HEK293 (cell line): Measurements from ENCODE around the gene JCAD.

ENCODE experiments used
- GLI4 ChIP-seq: fragments of 450-650 bp; formaldehyde crosslinking; IDR thresholded peaks from 2 replicates; pipeline ENCODE4 v1.5.1; 2016; ENCODE audit warnings: missing biosample characterization, missing genetic modification characterization
- KLF9 ChIP-seq: fragments of 450-650 bp; formaldehyde crosslinking; IDR thresholded peaks from 2 replicates; pipeline ENCODE4 v1.5.1; 2016; ENCODE audit warnings: missing biosample characterization, missing genetic modification characterization, low read depth
- MZF1 ChIP-seq: fragments of 450-650 bp; formaldehyde crosslinking; IDR thresholded peaks from 2 replicates; pipeline ENCODE4 v1.5.1; 2017; ENCODE audit warnings: missing biosample characterization, missing genetic modification characterization, borderline replicate concordance
- TCF7L2 ChIP-seq: IDR thresholded peaks from 2 replicates; pipeline ENCODE4 v1.6.1; 2011; ENCODE audit warnings: low read depth, mild to moderate bottlenecking, inconsistent platforms, low read length, moderate library complexity, borderline replicate concordance
- YY1 ChIP-seq: fragments of 450-650 bp; formaldehyde crosslinking; IDR thresholded peaks from 2 replicates; pipeline ENCODE4 v1.5.1; 2018; ENCODE audit warnings: missing biosample characterization, missing genetic modification characterization
- ZBTB20 ChIP-seq: fragments of 450-650 bp; formaldehyde crosslinking; IDR thresholded peaks from 2 replicates; pipeline ENCODE4 v1.5.1; 2016; ENCODE audit warnings: missing biosample characterization, missing genetic modification characterization
- ZNF354C ChIP-seq: fragments of 450-650 bp; formaldehyde crosslinking; IDR thresholded peaks from 2 replicates; pipeline ENCODE4 v1.5.1; 2016; ENCODE audit warnings: missing biosample characterization, missing genetic modification characterization, low read depth, borderline replicate concordance
- ZNF362 ChIP-seq: fragments of 450-650 bp; formaldehyde crosslinking; IDR thresholded peaks from 2 replicates; pipeline ENCODE4 v1.5.1; 2016; ENCODE audit warnings: missing biosample characterization, missing genetic modification characterization
- ZNF513 ChIP-seq: fragments of 450-650 bp; IDR thresholded peaks from 2 replicates; pipeline ENCODE4 v1.5.1; 2018; ENCODE audit warnings: missing biosample characterization, missing genetic modification characterization
- ZNF571 ChIP-seq: fragments of 450-650 bp; formaldehyde crosslinking; IDR thresholded peaks from 2 replicates; pipeline ENCODE4 v1.5.0; 2017; ENCODE audit warnings: missing biosample characterization, missing genetic modification characterization
- ZNF76 ChIP-seq: fragments of 450-650 bp; formaldehyde crosslinking; IDR thresholded peaks from 2 replicates; pipeline ENCODE4; 2016; ENCODE audit warnings: low read depth, missing biosample characterization, missing genetic modification characterization, borderline replicate concordance
- TF ChIP-seq, protein P1 (sequence below): fragments of 450-650 bp; formaldehyde crosslinking; IDR thresholded peaks from 2 replicates; pipeline ENCODE4 v1.5.1; 2016; ENCODE audit warnings: missing biosample characterization, missing genetic modification characterization

- TF ChIP-seq ZBTB20 (no peak), ZNF76 (no peak), ZNF354C (no peak), KLF9 (tag by site-specific recombination) (no peak), ZNF571 (tag by site-specific recombination) (no peak), YY1 (tag by site-specific recombination) (no peak), ZNF513 (tag by site-specific recombination) (no peak), GLI4 (no peak), TCF7L2 (no peak), ZNF362 (no peak), MZF1 (tag by site-specific recombination) (no peak)
- TF ChIP-seq, protein P1, sequence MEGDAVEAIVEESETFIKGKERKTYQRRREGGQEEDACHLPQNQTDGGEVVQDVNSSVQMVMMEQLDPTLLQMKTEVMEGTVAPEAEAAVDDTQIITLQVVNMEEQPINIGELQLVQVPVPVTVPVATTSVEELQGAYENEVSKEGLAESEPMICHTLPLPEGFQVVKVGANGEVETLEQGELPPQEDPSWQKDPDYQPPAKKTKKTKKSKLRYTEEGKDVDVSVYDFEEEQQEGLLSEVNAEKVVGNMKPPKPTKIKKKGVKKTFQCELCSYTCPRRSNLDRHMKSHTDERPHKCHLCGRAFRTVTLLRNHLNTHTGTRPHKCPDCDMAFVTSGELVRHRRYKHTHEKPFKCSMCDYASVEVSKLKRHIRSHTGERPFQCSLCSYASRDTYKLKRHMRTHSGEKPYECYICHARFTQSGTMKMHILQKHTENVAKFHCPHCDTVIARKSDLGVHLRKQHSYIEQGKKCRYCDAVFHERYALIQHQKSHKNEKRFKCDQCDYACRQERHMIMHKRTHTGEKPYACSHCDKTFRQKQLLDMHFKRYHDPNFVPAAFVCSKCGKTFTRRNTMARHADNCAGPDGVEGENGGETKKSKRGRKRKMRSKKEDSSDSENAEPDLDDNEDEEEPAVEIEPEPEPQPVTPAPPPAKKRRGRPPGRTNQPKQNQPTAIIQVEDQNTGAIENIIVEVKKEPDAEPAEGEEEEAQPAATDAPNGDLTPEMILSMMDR (tag by site-specific recombination), result no peak
These were observed 68.0 kb downstream of the JCAD start for GRCh38 chr10:29991382-29991781.
